ENCODE measurements around the gene MRPS5. TPM values are rescaled to one million over a fixed set of nuclear protein-coding genes. Genes with fewer than 3 reads are reported as not detected.

Gene MRPS5
- total RNA-seq, 4 donors from 2014 or later = 31.1 to 46.6 (median 39.8) TPM

DNA sequence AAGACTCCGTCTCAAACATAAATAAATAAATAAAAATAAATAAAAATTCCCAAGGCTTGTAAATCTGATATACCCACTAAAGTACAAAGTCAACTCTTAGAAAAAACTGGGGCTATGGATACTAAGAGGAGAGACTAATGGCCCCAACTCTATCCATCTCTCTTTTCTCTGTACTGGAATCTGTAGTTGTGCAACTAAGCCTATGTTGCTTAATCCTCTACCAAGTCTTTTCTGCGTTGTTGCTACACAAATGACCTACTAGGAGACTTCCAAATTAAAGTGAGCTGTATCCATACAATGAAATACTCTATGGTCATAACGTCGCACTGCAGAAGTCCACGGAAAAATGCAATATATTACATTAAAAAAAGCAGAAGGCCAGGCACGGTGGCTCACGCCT, 8.1 kb downstream of the MRPS5 start:
- H3K27ac ChIP-seq (replicated peaks in 1 of 4) = no peak overlapping the region
- intact Hi-C loops (cut with DNase I) = no loop called here
- no peaks in the 10 kb centered on the region for H3K9me3 ChIP-seq
- 93% methylated on average over 7 of the region's 7 CpGs for WGBS
- TF ChIP-seq, protein P1, sequence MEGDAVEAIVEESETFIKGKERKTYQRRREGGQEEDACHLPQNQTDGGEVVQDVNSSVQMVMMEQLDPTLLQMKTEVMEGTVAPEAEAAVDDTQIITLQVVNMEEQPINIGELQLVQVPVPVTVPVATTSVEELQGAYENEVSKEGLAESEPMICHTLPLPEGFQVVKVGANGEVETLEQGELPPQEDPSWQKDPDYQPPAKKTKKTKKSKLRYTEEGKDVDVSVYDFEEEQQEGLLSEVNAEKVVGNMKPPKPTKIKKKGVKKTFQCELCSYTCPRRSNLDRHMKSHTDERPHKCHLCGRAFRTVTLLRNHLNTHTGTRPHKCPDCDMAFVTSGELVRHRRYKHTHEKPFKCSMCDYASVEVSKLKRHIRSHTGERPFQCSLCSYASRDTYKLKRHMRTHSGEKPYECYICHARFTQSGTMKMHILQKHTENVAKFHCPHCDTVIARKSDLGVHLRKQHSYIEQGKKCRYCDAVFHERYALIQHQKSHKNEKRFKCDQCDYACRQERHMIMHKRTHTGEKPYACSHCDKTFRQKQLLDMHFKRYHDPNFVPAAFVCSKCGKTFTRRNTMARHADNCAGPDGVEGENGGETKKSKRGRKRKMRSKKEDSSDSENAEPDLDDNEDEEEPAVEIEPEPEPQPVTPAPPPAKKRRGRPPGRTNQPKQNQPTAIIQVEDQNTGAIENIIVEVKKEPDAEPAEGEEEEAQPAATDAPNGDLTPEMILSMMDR (IDR thresholded peaks at IDR 0.05) = no peak
- TF ChIP-seq POLR2AphosphoS5 (IDR thresholded peaks at IDR 0.05) (no peak), POLR2A (IDR thresholded peaks at IDR 0.05; ENCODE audit: low read depth) (no peak), EP300 (IDR thresholded peaks at IDR 0.05) (no peak)
- no peak overlapping the region for H3K4me3 ChIP-seq
- H3K36me3 ChIP-seq = peaks cover 38 to 77% (median 67%) of the 10 kb centered on the region in 4 donors
- H3K4me1 ChIP-seq = peaks cover 5 to 19% (median 16%) of the 10 kb centered on the region in 4 donors
- DNase-seq (ENCODE audit: extremely low spot score) = no peak
- H3K27me3 ChIP-seq = no peaks in the 10 kb centered on the region

DNA sequence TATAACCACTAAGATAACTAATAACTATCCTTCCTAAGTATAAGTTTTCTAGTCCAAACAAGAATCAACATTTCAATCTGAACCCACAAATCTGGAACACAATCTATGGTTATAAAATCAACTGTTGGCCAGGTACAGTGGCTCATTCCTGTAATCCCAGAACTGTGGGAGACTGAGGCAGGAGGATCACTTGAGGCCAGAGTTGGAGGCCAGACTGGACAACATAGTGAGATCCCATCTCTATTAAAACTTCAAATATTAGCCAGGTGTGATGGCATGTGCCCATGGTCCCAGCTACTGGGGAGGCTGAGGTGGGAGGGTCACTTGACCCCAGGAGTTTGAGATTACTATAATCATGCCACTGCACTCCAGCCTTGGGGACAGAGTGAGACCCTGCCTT, 11.2 kb downstream of the MRPS5 start:
- peaks cover 2 to 6% (median 5%) of the 10 kb centered on the region in 4 donors for H3K4me1 ChIP-seq

DNA sequence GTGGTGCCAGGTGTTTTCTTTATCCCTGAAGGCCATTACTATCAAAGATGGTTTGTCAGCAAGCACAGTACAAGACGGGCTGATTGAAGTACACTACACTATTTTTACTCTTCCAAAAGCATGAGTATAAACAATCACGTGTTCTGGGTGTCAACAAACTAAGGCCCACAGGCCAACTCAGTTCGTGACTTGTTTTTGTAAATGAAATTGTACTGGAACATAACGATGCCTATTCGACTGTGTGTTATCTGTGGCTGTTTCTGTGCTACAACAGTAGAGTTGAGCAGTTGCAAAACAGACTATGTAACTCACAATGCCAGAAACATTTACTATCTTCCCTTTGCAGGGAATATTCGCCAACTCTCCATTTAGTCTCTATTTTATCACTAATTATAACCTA, 12.3 kb downstream of the MRPS5 start:
- Histone ChIP-seq H3K27me3 (no peaks in the 10 kb centered on the region), H3K9me3 (no peaks in the 10 kb centered on the region), H3K4me3 (no peak overlapping the region), H3K36me3 (peaks cover 68 to 97% (median 90%) of the 10 kb centered on the region in 4 donors), H3K27ac (replicated peaks in 1 of 4) (no peak overlapping the region), H3K4me1 (no peaks in the 10 kb centered on the region)
- TF ChIP-seq POLR2AphosphoS5 (IDR thresholded peaks at IDR 0.05) (no peak), POLR2A (IDR thresholded peaks at IDR 0.05; ENCODE audit: low read depth) (no peak), EP300 (IDR thresholded peaks at IDR 0.05) (no peak)
- TF ChIP-seq, protein P1 (IDR thresholded peaks at IDR 0.05) = no peak
- intact Hi-C loops (cut with DNase I) = no loop called here
- DNase-seq (ENCODE audit: extremely low spot score) = no peak
- WGBS = 81% methylated on average over 6 of the region's 6 CpGs

More for the DNA sequence above, 11.2 kb downstream of the MRPS5 start:
- Histone ChIP-seq H3K9me3 (no peaks in the 10 kb centered on the region), H3K27me3 (no peaks in the 10 kb centered on the region), H3K27ac (replicated peaks in 1 of 4) (no peak overlapping the region), H3K36me3 (peaks cover 63 to 97% (median 86%) of the 10 kb centered on the region in 4 donors), H3K4me3 (no peak overlapping the region)
- no peak for TF ChIP-seq EP300 (IDR thresholded peaks at IDR 0.05)
- no peak for TF ChIP-seq POLR2AphosphoS5 (IDR thresholded peaks at IDR 0.05)
- no peak for TF ChIP-seq POLR2A (IDR thresholded peaks at IDR 0.05; ENCODE audit: low read depth)
- TF ChIP-seq, protein P1 (IDR thresholded peaks at IDR 0.05) = no peak
- no peak for DNase-seq (ENCODE audit: extremely low spot score)
- intact Hi-C loops (cut with DNase I) = no loop called here

DNA sequence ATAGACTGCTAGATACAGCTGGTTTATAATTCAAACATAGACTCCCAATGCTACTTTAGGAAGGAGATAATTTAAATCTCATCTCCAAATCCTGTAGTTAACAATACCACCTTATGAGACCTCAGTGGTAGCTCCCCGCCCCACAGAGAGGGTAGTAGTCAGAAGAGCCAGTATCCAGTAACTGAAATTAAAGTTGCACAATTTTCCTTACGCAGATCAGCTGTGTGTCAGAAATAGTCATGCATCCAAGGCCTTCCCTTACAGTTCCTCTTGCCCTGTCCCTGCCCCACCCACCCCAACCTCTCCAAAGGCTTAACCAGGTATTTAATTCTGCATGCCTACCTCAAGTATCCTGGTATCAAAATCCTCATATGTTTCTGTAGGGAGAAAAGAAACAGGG, 15.5 kb downstream of the MRPS5 start:
- TF ChIP-seq, protein P1 (IDR thresholded peaks at IDR 0.05) = no peak
- no peak for TF ChIP-seq POLR2AphosphoS5 (IDR thresholded peaks at IDR 0.05)
- no peak for TF ChIP-seq EP300 (IDR thresholded peaks at IDR 0.05)
- no peak overlapping the region for H3K27ac ChIP-seq (replicated peaks in 1 of 4)
- 81% methylated on average over 2 of the region's 2 CpGs for WGBS
- no peak for DNase-seq (ENCODE audit: extremely low spot score)
- H3K4me3 ChIP-seq = no peak overlapping the region
- no peaks in the 10 kb centered on the region for H3K4me1 ChIP-seq
- H3K27me3 ChIP-seq = no peaks in the 10 kb centered on the region
- peaks cover 68 to 100% (median 94%) of the 10 kb centered on the region in 4 donors for H3K36me3 ChIP-seq
- intact Hi-C loops (cut with DNase I) = no loop called here
- H3K9me3 ChIP-seq = no peaks in the 10 kb centered on the region

DNA sequence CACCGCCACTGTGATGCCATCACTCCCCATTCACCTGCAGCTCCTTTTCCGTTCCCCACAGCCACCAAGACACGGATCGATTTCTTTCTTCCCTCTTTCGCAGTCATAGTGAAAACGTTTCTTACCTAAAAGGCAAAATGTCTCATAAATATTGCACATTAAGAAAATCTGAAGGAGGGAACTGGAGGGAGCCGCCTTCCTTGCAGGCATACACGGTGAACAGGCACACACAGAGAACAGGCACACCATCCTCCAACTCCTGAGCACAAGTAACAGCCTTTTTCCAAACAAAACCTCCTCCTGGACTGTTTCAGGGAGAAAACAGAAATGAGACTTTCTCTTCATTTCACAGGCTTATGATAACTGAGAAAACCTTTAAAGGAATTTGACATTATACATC, 17.0 kb downstream of the MRPS5 start:
- Histone ChIP-seq H3K9me3 (no peaks in the 10 kb centered on the region), H3K36me3 (peaks cover 78 to 100% (median 99%) of the 10 kb centered on the region in 4 donors), H3K4me1 (no peaks in the 10 kb centered on the region), H3K4me3 (no peak overlapping the region), H3K27ac (replicated peaks in 1 of 4) (no peak overlapping the region), H3K27me3 (no peaks in the 10 kb centered on the region)
- intact Hi-C loops (cut with DNase I) = no loop called here
- WGBS = 96% methylated on average over 8 of the region's 8 CpGs
- DNase-seq (ENCODE audit: extremely low spot score) = no peak
- TF ChIP-seq POLR2AphosphoS5 (IDR thresholded peaks at IDR 0.05) (no peak), POLR2A (IDR thresholded peaks at IDR 0.05; ENCODE audit: low read depth) (no peak), EP300 (IDR thresholded peaks at IDR 0.05) (no peak)
- TF ChIP-seq, protein P1 (IDR thresholded peaks at IDR 0.05) = no peak
